GM10847 (cell line): Measurements from ENCODE around the gene PJVK.

Experiments used
- POLR2A ChIP-seq: IDR thresholded peaks from 2 replicates; pipeline ENCODE4 v1.6.1; 2011; ENCODE audit not compliant: insufficient read length; ENCODE audit errors: extremely low read depth

Gene PJVK

GRCh38 chr2:178426388-178426787 is 24.8 kb upstream of the PJVK start:
- TF ChIP-seq POLR2A, result no peak

GRCh38 chr2:178427458-178427857 is 23.7 kb upstream of the PJVK start:
- TF ChIP-seq POLR2A, result no peak

- TF ChIP-seq POLR2A, result no peak
Measured at GRCh38 chr2:178428396-178428806, 22.8 kb upstream of the PJVK start.

GRCh38 chr2:178429336-178429735 is 21.8 kb upstream of the PJVK start:
- TF ChIP-seq POLR2A, result no peak

GRCh38 chr2:178436662-178437061 is 14.5 kb upstream of the PJVK start:
- TF ChIP-seq POLR2A, result no peak

GRCh38 chr2:178441426-178441825 is 9.8 kb upstream of the PJVK start:
- no peak for TF ChIP-seq POLR2A

DNA sequence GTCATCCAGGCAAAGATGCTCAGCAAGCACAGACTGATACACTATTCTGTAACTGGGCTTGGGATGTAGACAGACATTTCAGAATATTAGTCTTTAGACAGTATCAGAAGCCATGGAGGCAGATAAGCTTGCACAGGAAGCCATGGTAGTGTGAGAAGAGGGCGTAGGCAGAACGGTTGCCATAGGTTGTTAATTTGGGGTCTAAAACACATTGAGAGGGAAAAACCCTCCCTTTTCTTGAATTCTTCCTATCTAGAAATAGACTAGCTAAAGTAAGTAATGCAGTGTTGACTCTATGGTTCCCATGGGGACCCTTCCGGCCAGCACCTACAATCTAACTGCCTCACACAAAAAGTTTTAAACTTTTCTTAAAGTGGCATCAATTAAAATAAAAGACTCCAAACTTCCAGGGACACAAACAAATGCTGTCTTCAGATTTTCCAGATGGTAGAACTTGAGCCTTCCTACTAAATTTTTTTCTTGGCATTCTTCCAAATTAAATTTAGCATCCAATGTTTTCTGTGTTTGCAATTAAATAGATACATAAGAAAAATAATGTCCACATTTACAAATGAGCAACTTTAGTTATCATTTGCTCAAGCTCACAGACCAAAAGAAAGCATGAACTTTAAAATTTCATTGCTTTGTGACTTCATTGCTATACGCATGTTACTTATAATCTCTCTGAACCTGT is 2.1 kb upstream of the PJVK start:
- no peak for TF ChIP-seq POLR2A

- TF ChIP-seq POLR2A, result no peak
Measured at GRCh38 chr2:178449700-178450523, 1.3 kb upstream of the PJVK start.

DNA sequence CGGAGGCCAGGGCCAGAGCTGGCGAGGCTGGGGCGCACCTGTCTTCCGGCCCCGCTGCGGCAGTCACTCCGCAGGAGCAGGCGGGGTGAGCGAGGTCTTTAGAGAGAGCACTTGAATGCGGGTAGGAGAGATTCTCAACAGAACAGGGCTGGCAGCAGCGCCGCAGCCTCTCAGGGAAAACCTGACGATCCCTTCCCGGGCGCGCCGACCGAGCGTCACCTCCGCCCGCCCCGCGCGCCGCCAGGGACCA is 729 bp upstream of the PJVK start:
- TF ChIP-seq POLR2A, result no peak

- TF ChIP-seq POLR2A, result no peak
Measured at GRCh38 chr2:178452334-178452733, 1.2 kb downstream of the PJVK start.

- no peak for TF ChIP-seq POLR2A
Measured at GRCh38 chr2:178452870-178453269, 1.7 kb downstream of the PJVK start.

DNA sequence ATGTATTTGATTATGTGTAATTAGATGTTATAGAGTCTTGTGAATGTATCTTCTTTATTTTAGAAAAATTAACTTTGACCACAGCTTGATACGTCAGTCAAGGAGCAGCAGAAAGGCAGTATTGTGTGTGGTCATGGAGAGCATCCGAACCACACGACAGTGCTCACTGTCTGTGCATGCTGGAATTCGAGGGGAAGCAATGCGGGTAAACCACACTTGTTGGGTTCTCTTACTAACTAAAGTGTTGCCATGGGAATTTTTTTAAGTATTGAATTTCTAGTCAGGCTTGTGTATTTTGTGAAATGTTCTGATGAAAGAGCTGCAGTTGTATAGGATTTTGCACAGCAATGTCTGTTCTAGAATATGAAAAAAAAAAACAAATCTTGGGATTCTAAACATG is 4.8 kb downstream of the PJVK start:
- TF ChIP-seq POLR2A, result no peak

GRCh38 chr2:178457390-178457886 is 6.3 kb downstream of the PJVK start:
- no peak for TF ChIP-seq POLR2A

DNA sequence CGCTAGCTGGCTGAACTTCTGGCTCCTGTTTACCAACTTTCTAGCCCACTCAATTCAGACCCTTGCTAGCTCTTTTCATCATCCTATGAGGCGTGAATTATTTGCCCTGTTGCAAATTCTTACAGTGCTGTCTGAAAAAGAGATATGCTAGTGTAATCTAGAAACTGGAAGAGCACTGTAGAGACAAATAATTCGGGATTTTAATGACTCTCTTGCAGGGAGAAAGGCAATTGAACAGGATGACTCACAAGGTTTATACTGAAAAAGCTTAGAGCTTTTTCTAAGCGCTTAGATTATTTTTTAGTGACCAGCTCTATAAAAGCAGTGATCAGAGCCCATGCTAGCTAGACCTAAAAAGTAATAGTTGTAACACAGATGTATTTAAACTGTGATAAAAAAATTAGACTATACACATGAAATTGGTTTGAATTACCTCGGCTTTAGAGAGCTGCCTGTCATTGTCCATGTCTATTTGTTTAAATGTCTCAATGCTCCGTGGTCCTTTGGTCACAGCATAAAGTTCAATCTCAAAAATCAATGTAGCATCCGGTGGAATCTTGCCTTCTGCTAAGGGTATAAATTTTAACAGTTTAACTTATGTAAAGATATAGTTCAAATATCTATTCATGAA is 18.2 kb downstream of the PJVK start:
- TF ChIP-seq POLR2A, result no peak

DNA sequence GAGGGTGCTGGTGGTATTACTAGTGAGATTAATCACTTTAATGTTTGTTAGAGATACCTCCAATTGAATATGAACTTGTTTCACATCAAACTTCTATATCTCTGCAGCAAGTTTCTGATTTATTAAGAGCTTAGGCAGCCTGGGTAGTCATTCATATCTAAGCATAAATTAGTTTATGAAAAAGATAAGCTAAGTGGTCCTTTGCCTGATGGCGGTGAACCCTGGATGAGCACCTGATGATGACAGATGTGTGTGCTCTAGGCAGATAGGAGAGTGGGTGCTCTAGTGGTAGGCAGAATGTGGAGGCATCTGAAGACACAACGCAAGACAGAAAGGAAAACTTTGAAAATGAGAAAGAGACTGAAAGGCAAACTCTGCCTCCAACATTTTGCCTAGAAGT is 22.2 kb downstream of the PJVK start:
- TF ChIP-seq POLR2A, result no peak

DNA sequence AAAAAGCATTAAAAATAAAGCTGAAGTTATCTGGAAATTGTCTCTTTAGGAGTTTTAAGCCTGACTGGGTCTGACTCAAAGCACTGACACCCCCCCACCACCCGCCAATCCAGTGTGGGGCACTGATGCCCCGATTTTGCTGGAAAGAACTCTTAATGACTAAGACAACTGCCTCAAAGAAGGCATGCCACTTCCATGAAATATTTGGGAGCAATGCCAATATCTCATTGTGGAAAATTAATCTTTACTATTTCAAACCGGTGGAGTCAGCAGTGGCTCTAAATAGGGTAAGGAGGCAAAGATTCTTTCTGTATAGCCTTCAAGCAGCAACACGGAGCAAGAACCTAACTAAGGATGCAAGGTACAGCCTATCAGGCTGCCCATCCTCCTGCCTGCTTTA is 22.8 kb downstream of the PJVK start:
- TF ChIP-seq POLR2A, result no peak

- TF ChIP-seq POLR2A, result no peak
Measured at GRCh38 chr2:178474560-178474959, 23.4 kb downstream of the PJVK start.

DNA sequence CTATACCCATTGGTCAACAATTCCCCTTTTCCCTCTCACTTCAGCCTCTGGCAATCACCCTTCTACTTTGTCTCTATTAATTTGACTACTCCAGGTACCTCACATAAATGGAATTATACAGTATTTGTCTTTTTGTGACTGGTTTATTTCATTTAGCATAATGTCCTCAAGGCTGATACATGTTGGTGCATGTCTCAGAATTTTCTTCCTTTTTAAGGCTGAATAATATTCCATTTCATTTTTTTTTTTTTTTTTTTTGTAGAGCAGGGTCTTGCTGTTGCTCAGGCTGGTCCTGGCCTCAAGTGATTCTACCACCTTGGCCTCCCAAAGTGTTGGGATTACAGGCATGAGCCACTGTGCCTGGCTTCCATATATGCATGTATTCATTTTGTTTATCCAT is 25.3 kb downstream of the PJVK start:
- no peak for TF ChIP-seq POLR2A
